ENCODE results near the gene DCAF7. TPM values are rescaled to one million over a fixed set of nuclear protein-coding genes. Genes with fewer than 3 reads are reported as not detected.
A peak's percentile ranks its signal among the peaks of the same experiment; 100 is the strongest.

Gene DCAF7
- total RNA-seq, 1 experiment from 2014 or later, result 91.5 TPM

GRCh38 chr17:63640038-63640437 lies 89.8 kb downstream of the DCAF7 start:
- ATAC-seq (no peak), DNase-seq (ENCODE audit: low spot score) (no peak)
- POLR2A ChIA-PET, result no interaction called here
- no peaks in the 10 kb centered on the region for H3K9me3 Mint-ChIP-seq
- H3K36me3 Mint-ChIP-seq, result peaks cover 4% of the 10 kb centered on the region; the same call in 1 of the 2 replicates
- H3K4me3 Mint-ChIP-seq, result no peak overlapping the region
- H3K27me3 Mint-ChIP-seq (ENCODE audit: low read depth), result no peaks in the 10 kb centered on the region
- H3K27ac Mint-ChIP-seq, result no peak overlapping the region
- TF ChIP-seq ZNF121 (CRISPR knock-in tag; IDR thresholded peaks at IDR 0.05) (peak; percentile 78), ZNF671 (CRISPR knock-in tag; IDR thresholded peaks at IDR 0.05) (no peak), OVOL2 (CRISPR knock-in tag; IDR thresholded peaks at IDR 0.05; ENCODE audit: borderline replicate concordance) (no peak), E2F1 (CRISPR knock-in tag; IDR thresholded peaks at IDR 0.05) (no peak)
- CTCF ChIA-PET, result interaction anchor here (0.8 kb wide), 1 partner anchor 27 kb away, joined by 3 read pairs; no protein-coding TSS in a partner anchor
- peaks cover 7% of the 10 kb centered on the region for H3K4me1 Mint-ChIP-seq

GRCh38 chr17:63641692-63642448 lies 91.6 kb downstream of the DCAF7 start:
- Mint-ChIP-seq H3K9me3 (no peaks in the 10 kb centered on the region), H3K4me3 (no peak overlapping the region), H3K36me3 (no peaks in the 10 kb centered on the region), H3K27ac (no peak overlapping the region), H3K4me1 (peaks cover 5% of the 10 kb centered on the region), H3K27me3 (ENCODE audit: low read depth) (no peaks in the 10 kb centered on the region)
- CTCF ChIA-PET, result no interaction called here
- DNase-seq (ENCODE audit: low spot score) (no peak), ATAC-seq (no peak)
- POLR2A ChIA-PET, result no interaction called here
- no peak for TF ChIP-seq ATF2 (CRISPR knock-in tag; IDR thresholded peaks at IDR 0.05; ENCODE audit: borderline replicate concordance, low read depth)
- no peak for TF ChIP-seq ZNF425 (CRISPR knock-in tag; conservative IDR thresholded peaks at IDR 0.05)
- TF ChIP-seq NFE2L1 (CRISPR knock-in tag; IDR thresholded peaks at IDR 0.05), result no peak
- no peak for TF ChIP-seq ATF3 (CRISPR knock-in tag; conservative IDR thresholded peaks at IDR 0.05)
- no peak for TF ChIP-seq PREB (CRISPR knock-in tag; IDR thresholded peaks at IDR 0.05; ENCODE audit: borderline replicate concordance)

Other genes with a start within 250 kb of the DCAF7 start
- gene CYB561, start 104.2 kb upstream of the DCAF7 start, total RNA-seq (2021), result 27.0 to 35.1 TPM (median 28.7 TPM) in 3 replicates
- gene ACE, start 73.4 kb upstream of the DCAF7 start, total RNA-seq (2021), result 7.0 to 8.1 TPM (median 7.8 TPM) in 3 replicates
- 2.1 to 2.4 TPM (median 2.3 TPM) in 3 replicates for gene KCNH6, start 27.1 kb upstream of the DCAF7 start, total RNA-seq (2021)
- gene TACO1, start 50.4 kb downstream of the DCAF7 start, total RNA-seq (2021), result 22.8 to 26.9 TPM (median 24.1 TPM) in 3 replicates
- gene MAP3K3, start 71.9 kb downstream of the DCAF7 start, total RNA-seq (2021), result 21.8 to 25.7 TPM (median 22.5 TPM) in 3 replicates
- 83.4 to 91.8 TPM (median 88.4 TPM) in 3 replicates for gene LIMD2, start 149.6 kb downstream of the DCAF7 start, total RNA-seq (2021)
- 36.6 to 43.1 TPM (median 41.2 TPM) in 3 replicates for gene STRADA, start 191.3 kb downstream of the DCAF7 start, total RNA-seq (2021)
- 63.0 to 70.9 TPM (median 63.9 TPM) in 3 replicates for gene CCDC47, start 223.1 kb downstream of the DCAF7 start, total RNA-seq (2021)
- gene DDX42, start 223.7 kb downstream of the DCAF7 start, total RNA-seq (2021), result 102 to 128 TPM (median 106 TPM) in 3 replicates

Measured in WTC11 (cell line).